SK-N-SH treated with all-trans-retinoic acid at 6 μM for 48 hours (cell line): Measurements from ENCODE around the gene ETAA1.

ENCODE experiments used
- ATAC-seq: fragments of 200-7000 bp; cut with Tn5 transposase; 3 replicates; pipeline ENCODE4 v1.9.1; 2020; ENCODE audit warnings: mild to moderate bottlenecking, moderate library complexity
- ARNTL ChIP-seq: fragments of 450-650 bp; formaldehyde crosslinking; IDR thresholded peaks from 2 replicates; pipeline ENCODE4 v1.5.0; 2020; ENCODE audit warnings: low read depth, mild to moderate bottlenecking, moderate library complexity, borderline replicate concordance
- CREB5 ChIP-seq: fragments of 250-450 bp; sonication (Bioruptor Pico); IDR thresholded peaks from 2 replicates; pipeline ENCODE4 v1.5.1; 2020; ENCODE audit warnings: low read depth, mild to moderate bottlenecking, moderate library complexity
- CSDC2 ChIP-seq: fragments of 250-450 bp; sonication (Bioruptor Pico); IDR thresholded peaks from 2 replicates; pipeline ENCODE4 v1.5.0; 2020; ENCODE audit warnings: mild to moderate bottlenecking, moderate library complexity
- ESRRG ChIP-seq: fragments of 250-450 bp; sonication (Bioruptor Pico); IDR thresholded peaks from 2 replicates; pipeline ENCODE4 v1.6.1; 2021; ENCODE audit warnings: mild to moderate bottlenecking
- ISL1 ChIP-seq: fragments of 250-450 bp; sonication (Bioruptor Pico); IDR thresholded peaks from 2 replicates; pipeline ENCODE4 v2.1.2; 2022; ENCODE audit warnings: mild to moderate bottlenecking, moderate library complexity
- OSR1 ChIP-seq: fragments of 250-450 bp; sonication (Bioruptor Pico); IDR thresholded peaks from 2 replicates; pipeline ENCODE4 v1.8.0; 2022; ENCODE audit warnings: moderate library complexity, mild to moderate bottlenecking, inconsistent platforms
- PATZ1 ChIP-seq: fragments of 250-450 bp; sonication (Bioruptor Pico); IDR thresholded peaks from 2 replicates; pipeline ENCODE4 v1.8.0; 2020; ENCODE audit warnings: mild to moderate bottlenecking, moderate library complexity, borderline replicate concordance
- PPARA ChIP-seq: fragments of 250-450 bp; sonication (Bioruptor Pico); IDR thresholded peaks from 2 replicates; pipeline ENCODE4 v1.5.0; 2020; ENCODE audit warnings: mild to moderate bottlenecking, borderline replicate concordance
- RARB ChIP-seq: fragments of 250-450 bp; sonication (Bioruptor Pico); IDR thresholded peaks from 2 replicates; pipeline ENCODE4 v1.8.0; 2021; ENCODE audit warnings: mild to moderate bottlenecking, moderate library complexity
- SNAI2 ChIP-seq: fragments of 250-450 bp; sonication (Bioruptor Pico); IDR thresholded peaks from 2 replicates; pipeline ENCODE4 v1.5.0; 2020; ENCODE audit warnings: mild to moderate bottlenecking, moderate library complexity
- TCF4 ChIP-seq: fragments of 250-450 bp; sonication (Bioruptor Pico); IDR thresholded peaks from 2 replicates; pipeline ENCODE4 v1.8.0; 2021; ENCODE audit warnings: mild to moderate bottlenecking, moderate library complexity, borderline replicate concordance
- TOX ChIP-seq: fragments of 250-450 bp; sonication (Bioruptor Pico); IDR thresholded peaks from 2 replicates; pipeline ENCODE4 v1.8.0; 2021; ENCODE audit warnings: mild to moderate bottlenecking, moderate library complexity, borderline replicate concordance
- TSHZ2 ChIP-seq: fragments of 250-450 bp; sonication (Bioruptor Pico); IDR thresholded peaks from 2 replicates; pipeline ENCODE4 v1.5.0; 2020; ENCODE audit warnings: mild to moderate bottlenecking, moderate library complexity
- ZC3H10 ChIP-seq: fragments of 250-450 bp; sonication (Bioruptor Pico); IDR thresholded peaks from 2 replicates; pipeline ENCODE4 v1.5.1; 2021; ENCODE audit warnings: mild to moderate bottlenecking, moderate library complexity
- ZFP3 ChIP-seq: fragments of 250-450 bp; sonication (Bioruptor Pico); IDR thresholded peaks from 2 replicates; pipeline ENCODE4 v1.5.0; 2020; ENCODE audit warnings: mild to moderate bottlenecking, moderate library complexity
- ZFP30 ChIP-seq: fragments of 450-650 bp; formaldehyde crosslinking; IDR thresholded peaks from 2 replicates; pipeline ENCODE4 v1.5.0; 2022; ENCODE audit warnings: mild to moderate bottlenecking, moderate library complexity
- ZNF565 ChIP-seq: fragments of 450-650 bp; formaldehyde crosslinking; conservative IDR thresholded peaks from 2 replicates; pipeline ENCODE4 v1.5.0; 2020; ENCODE audit warnings: low read depth, mild to moderate bottlenecking, moderate library complexity
- ZNF70 ChIP-seq: fragments of 450-650 bp; formaldehyde crosslinking; IDR thresholded peaks from 2 replicates; pipeline ENCODE4 v1.5.0; 2020; ENCODE audit warnings: mild to moderate bottlenecking, moderate library complexity
- ZNF8 ChIP-seq: fragments of 450-650 bp; formaldehyde crosslinking; IDR thresholded peaks from 2 replicates; pipeline ENCODE4 v1.5.0; 2020; ENCODE audit warnings: mild to moderate bottlenecking, moderate library complexity
- TF ChIP-seq, protein P1 (sequence below): fragments of 250-450 bp; sonication (Bioruptor Pico); IDR thresholded peaks from 2 replicates; pipeline ENCODE4 v1.8.0; 2021; ENCODE audit warnings: low read depth, mild to moderate bottlenecking, moderate library complexity, borderline replicate concordance

ETAA1 gene

GRCh38 chr2:67412424-67412823 is 15.3 kb downstream of the ETAA1 start:
- no peak for ATAC-seq
- TF ChIP-seq ZNF8 (CRISPR knock-in tag) (no peak), PATZ1 (CRISPR knock-in tag) (no peak), CSDC2 (CRISPR knock-in tag) (no peak), ZFP30 (no peak), OSR1 (CRISPR knock-in tag) (no peak), TSHZ2 (CRISPR knock-in tag) (no peak), TCF4 (no peak)
- TF ChIP-seq, all 23 proteins: peak for 0

DNA sequence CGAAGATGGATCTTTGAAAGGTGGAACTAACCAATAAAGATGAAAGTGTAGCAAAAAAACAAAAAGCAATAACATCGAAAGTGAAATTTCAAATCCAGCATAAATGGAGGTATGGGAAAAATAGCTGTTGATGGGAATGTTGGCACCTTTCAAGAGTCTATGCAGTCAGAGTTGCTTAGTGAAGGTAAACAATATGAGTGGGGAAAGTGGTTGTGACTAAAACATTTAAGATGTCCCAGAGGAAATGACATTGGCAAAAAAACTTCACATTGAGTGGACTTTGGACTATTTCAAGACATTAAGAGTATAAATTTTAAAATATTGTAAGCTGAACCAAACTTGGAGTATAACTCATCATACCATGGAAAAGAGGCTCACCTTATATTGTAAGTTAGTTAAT is 17.7 kb downstream of the ETAA1 start:
- TF ChIP-seq PPARA, result no peak
- ATAC-seq, result no peak

DNA sequence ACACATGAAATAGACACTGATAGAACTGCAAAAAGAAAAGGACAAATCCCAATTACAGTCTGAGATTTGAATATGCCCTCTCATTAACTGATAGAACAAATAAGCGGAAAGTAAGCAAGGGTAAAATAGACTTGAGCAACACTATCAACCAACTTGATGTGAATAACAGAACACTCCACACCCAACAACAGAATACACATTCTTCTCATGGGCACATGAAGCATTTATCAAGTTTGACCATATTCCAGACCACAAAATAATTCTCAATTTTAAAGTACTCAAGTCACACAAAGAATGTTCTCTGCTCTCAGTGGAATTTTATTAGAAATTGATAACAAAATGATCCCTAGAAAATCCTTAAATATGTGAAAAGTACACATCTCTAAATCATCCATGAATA is 19.0 kb downstream of the ETAA1 start:
- no peak for ATAC-seq

DNA sequence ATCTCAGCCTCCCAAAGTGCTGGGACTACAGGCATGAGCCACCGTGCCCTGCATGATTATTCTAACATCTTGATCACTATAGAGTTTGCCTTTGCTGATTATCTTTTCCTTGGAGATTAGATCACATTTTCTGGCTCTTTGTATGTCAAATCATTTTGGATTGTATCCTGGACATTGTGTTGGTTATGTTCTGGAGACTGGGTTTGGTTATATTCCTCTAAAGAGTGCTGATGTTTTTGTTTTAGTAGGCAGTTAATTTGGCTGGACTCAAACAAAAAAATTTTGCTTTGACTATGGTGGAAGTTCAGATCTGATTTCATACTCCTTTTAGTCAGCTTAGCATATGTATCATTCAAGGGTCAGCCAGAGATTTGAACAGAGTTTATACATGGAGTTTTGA is 26.4 kb downstream of the ETAA1 start:
- TF ChIP-seq ESRRG (CRISPR knock-in tag) (no peak), ISL1 (no peak), OSR1 (CRISPR knock-in tag) (no peak), PPARA (no peak), ZFP30 (no peak)
- no peak for ATAC-seq

More for the DNA sequence above, 19.0 kb downstream of the ETAA1 start:
- no peak for TF ChIP-seq ZNF70 (CRISPR knock-in tag)
- no peak for TF ChIP-seq ZFP3
- no peak for TF ChIP-seq ZNF8 (CRISPR knock-in tag)
- TF ChIP-seq PPARA, result no peak

DNA sequence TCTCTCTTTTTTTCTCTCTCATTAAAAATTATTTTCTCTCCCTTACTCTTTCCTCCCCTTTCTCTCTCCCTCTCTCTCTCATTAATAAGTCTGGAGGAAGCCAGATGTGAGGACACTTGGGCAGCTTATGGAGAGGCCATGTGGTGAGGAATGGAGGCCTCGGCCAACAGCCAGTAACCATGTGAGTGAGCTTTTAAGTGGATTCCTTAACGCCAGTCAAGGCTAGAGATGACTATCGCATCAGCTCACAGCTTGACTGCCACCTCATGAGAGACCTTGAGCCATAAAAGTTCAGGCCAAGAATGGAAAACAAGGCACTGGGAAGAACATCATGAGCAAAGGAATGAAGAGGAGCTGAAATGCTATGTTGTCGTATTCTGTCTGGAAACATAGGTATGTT is 39.1 kb downstream of the ETAA1 start:
- no peak for ATAC-seq
- TF ChIP-seq ZNF565, result no peak
- TF ChIP-seq ZC3H10, result no peak
- TF ChIP-seq PATZ1 (CRISPR knock-in tag), result no peak
- TF ChIP-seq OSR1 (CRISPR knock-in tag), result no peak
- TF ChIP-seq CSDC2 (CRISPR knock-in tag), result no peak
- no peak for TF ChIP-seq TOX (CRISPR knock-in tag)
- no peak for TF ChIP-seq ZFP30
- TF ChIP-seq ZNF8 (CRISPR knock-in tag), result no peak
- no peak for TF ChIP-seq ISL1
- TF ChIP-seq ARNTL (CRISPR knock-in tag), result no peak
- TF ChIP-seq PPARA, result no peak
- no peak for TF ChIP-seq CREB5 (CRISPR knock-in tag)
- TF ChIP-seq ZFP3, result no peak
- TF ChIP-seq RARB (CRISPR knock-in tag), result no peak
- TF ChIP-seq TSHZ2 (CRISPR knock-in tag), result no peak
- TF ChIP-seq SNAI2, result no peak
- TF ChIP-seq, protein P1, sequence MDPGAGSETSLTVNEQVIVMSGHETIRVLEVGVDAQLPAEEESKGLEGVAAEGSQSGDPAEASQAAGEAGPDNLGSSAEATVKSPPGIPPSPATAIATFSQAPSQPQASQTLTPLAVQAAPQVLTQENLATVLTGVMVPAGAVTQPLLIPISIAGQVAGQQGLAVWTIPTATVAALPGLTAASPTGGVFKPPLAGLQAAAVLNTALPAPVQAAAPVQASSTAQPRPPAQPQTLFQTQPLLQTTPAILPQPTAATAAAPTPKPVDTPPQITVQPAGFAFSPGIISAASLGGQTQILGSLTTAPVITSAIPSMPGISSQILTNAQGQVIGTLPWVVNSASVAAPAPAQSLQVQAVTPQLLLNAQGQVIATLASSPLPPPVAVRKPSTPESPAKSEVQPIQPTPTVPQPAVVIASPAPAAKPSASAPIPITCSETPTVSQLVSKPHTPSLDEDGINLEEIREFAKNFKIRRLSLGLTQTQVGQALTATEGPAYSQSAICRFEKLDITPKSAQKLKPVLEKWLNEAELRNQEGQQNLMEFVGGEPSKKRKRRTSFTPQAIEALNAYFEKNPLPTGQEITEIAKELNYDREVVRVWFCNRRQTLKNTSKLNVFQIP (CRISPR knock-in tag), result no peak
